Stimulated activated CD8-positive, alpha-beta memory T cell treated with anti-CD3 and anti-CD28 coated beads, Interleukin-12 subunit alpha, Interleukin-12 subunit beta, amount 100 ng/mL, for 24 hours (primary cell): Measurements from ENCODE around the gene COX8A.
"Not testable (repeated sequence)": the region's sequence is repeated elsewhere in the genome, so short reads cannot be mapped to it uniquely, and the experiment has no call there.

Experiments
- DNase-seq: peaks from one replicate; pipeline ENCODE4 v3.0.0-alpha.2; 2020; ENCODE audit errors: extremely low read depth

COX8A gene, protein sequence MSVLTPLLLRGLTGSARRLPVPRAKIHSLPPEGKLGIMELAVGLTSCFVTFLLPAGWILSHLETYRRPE

DNA sequence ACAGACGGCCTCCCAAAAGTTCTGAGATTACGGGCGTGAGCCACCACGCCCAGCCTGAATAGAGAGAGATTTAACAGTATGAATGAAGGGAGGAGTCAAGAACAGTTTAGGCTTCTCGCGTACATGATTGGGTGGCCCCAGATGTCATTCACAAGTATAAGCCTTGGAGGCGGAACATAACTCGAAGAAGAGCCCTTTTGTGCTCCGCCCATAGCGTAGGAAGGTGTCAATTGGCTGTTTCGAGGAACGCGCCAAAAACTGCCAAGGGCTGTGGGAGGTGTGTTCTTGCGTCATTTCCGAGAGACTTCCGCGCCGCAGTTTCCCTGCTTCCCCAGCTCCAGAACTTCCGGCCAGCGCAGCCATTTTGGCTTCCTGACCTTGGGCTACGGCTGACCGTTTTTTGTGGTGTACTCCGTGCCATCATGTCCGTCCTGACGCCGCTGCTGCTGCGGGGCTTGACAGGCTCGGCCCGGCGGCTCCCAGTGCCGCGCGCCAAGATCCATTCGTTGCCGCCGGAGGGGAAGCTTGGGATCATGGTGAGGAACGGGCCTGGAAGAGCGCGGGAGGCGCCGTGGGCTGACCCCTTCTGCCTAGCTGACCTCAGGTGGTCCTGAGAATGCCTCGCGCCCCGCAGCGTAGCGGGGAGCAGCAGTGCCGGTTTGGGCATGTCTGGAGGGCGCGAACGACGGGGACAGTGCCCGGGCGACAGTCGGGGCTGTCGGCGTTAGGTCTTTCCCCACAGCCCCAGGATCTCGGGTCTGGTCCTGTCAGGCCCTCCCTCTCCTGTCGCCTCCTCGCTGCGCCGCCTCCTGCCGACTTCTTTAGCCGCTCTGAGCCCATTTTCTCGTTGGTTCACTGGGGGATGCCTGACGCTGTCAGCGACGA, at the start of gene COX8A:
Gene COX8A (plus strand): TSS at position 362 of the 885 bp plus-strand sequence. CDS start 61 bp downstream, at position 423.
- peak; percentile 87 for DNase-seq

DNA sequence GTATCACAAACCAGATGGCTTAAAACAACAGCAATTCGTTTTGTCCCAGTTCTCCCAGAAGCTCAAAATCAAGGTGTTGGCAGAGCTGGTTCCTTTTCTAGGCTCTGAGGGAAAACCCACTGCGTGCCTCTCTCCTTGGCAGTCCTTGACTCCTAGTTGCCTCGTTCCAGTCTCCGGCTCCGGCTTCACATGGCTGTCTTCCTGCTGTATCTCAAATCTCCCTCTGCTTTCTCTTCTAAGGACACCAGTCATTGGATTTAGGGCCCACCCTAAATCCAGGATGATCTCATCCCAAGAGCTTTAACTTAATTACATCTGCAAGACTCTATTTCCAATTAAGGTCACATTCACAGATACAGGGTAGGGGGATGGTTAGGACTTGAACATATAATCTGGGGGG, 44.8 kb upstream of the COX8A start:
- DNase-seq = no peak

DNA sequence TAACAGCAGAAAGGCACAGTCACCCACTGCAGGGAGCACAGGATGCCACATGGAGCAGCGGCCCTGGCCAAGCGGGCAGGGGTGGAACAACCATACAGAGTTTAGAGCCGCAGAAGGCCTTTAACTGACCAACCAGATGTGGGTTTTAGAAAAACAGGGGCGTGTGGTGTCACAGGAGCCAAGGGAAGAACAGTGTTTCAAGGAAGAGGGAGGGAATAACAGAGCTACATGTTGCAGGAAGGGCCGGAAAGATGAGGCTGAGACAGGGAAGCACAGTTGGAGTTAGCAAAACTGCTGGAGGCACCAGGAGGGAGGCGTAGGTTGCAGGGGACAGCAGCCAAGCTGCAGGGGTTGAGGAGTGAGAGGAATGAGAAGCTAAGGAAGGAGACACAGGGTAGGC, 43.4 kb upstream of the COX8A start:
- DNase-seq = no peak

DNA sequence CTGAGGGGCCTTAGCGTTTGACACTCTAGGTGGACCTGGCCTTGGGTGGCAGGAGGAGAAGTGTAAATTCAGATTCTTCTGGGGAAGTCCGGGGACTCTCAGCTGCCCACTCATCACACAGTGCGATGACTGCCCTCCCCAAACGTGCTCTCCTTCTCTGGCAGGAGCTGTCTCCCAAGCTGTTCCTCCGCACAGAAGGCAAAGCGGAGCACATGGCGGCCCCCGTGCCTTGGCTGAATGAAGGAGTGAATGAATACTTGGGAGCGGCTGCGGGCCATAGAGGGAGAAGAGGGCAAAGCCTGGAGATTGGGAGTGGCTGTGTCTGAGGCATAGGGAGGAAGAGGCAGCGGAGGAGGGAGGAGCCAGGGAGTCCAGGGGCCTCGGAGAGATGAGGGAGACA, 42.5 kb upstream of the COX8A start:
- no peak for DNase-seq

DNA sequence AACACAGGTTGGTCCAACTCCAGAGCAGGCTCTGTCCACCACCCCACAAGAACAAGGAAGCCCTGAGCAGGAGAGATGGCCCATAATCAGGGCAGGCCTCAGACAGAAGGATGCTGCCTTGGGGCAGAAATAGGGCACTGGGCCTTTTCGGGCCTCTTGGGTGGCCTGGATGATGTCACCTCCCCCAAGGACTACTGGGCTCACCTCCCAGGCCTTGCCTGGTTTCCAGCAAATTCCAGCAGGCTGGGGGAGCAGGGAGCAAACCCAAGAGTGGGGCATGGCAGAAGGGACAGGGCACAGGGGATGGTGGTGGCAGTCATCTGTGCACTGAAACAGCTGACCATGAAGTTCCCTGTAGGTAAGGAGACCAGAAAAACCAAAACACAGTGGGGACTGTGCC, 41.0 kb upstream of the COX8A start:
- DNase-seq = no peak

DNA sequence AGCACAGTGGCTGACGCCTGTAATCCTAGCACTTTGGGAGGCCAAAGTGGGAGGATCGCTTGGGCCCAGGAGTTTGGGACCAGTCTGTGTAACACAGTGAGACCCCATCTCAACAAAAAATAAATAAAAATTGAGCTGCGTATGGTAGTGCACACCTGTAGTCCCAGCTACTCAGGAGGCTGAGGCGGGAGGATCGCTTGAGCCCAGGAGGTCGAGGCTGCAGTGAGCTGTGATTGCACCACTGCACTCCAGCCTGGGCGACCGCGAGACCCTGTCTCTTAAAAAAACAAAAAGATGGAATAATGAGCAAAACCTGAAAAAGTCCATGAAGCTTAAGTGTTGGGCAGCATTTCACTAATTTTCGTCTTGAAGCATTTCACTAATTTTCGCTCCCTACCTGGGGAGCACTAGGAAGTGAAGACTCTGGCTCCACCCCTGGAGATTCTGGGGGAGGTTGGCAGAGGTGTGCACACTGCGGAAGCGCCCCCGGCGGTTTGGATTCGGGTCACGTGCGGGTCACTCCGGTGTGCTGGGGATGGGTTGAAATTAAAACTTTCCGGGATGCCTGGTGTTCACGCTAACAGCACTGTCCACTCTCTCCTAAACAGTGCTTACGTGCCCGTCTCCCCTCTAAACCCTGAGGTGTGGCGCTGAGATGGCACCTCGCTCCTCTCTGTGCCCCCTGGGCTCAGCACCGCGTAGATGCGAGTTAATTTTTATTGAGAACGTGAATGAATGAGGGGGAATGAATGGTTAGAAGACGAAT, 36.5 kb upstream of the COX8A start:
- no peak for DNase-seq

DNA sequence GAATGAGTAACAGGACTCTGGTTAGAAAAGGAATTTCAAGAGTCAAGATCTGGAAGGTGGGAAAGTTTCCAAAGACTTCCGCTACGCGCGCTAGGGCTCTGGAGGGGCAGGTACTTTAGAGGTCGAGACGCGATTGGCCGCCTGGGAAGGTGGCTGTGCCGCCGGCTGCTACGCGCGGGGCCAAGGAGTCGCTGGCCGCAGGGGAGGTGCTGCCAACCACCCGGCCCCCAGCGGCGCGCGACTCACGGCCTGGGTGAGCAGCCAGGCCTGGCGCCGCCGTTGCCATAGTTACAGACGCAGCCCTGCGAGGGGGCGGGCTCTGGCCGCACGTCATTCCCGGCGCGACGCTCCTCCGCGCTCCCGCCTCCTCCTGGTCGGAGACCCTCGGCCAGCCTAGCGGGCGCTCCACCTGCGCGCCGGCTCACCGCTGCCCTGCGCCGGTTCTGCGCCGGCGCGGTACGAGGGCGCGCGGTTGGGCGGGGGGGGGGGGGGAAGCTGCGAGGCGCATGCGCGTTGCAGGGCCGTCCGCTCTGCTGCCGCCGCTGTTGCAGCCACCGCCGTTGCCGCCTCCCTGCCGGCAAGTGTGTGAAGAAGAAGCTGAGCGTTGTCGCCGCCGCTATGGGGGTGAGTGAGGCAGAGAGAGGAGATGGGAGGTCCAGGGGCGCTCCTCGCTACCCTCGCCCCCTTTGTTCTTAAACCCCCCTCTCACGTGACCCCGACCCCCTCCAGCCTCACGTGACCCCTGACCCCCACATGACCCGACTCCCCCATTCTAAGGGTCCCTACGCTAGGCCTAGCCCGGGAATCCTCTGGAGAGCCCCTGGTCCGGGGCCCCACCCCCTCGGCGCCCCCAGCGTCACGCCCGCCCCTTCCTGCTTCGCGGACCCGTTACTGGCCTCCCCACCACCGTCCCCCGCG, 35.7 kb upstream of the COX8A start, which contains the start of gene NAA40:
Gene NAA40 (plus strand): TSS at position 524 of the 918 bp plus-strand sequence. CDS start 95 bp downstream, at position 619.
- peak; percentile 91 for DNase-seq

DNA sequence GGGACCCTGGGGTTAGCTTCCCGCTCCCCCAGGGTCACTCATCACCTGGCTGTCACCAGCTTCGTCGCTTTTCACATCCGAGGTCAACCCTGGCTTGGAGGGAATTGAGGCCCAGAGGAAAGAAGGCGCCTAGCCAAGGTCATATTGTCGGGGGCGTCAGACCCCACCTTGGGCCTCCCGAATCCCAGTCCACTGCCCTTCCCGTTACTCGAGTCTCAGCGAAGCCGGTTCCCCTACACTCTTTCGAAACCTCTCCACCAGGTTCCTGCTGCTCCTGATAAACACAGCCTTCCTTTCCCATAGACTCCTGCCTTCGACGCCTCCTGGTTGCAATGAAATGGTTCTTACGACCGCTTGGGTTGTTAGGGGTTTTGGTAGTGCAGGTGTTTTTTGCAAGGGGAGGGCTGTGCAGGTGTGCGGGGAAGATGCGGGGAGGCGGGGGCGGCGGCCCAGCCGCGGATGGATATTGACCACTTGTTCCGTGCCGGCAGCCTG, 35.0 kb upstream of the COX8A start:
- DNase-seq = no peak

DNA sequence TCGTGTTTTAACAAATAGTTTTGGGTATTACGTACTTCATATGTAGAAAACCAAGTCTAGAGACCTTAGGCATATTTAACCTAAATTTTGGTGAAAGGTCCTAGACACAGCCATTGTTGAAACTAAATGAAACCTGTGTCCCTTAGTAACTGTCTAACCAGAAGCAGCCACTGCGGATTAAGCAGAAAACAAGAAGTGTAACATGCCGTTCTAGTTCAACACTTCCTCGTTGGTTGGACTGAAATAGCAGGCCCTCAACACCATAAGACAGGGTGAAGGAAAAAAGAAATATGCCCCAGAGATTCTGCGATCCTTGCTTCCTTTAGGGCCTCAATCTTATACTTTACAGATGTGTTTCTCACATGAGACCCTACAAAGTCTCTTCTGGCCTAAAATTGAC, 33.6 kb upstream of the COX8A start:
- no peak for DNase-seq

DNA sequence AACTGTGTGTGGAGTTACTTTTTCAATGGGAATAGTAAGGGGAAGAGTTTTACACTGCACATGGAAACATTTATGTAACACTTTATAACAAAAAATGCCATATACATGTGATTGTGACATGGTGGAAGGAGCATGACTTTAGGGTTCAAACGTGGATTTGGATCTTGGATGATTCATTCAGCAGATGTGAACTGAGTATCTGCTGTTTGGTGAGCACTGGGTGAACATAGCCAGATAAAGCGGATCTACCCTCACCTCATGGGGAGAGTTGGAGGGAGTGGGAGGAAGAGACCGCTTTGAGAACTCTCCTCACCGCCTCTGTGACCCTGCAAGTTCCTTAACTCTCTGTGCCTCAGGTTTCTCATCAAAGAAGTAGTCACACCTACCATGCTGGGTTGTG, 32.5 kb upstream of the COX8A start:
- no peak for DNase-seq

DNA sequence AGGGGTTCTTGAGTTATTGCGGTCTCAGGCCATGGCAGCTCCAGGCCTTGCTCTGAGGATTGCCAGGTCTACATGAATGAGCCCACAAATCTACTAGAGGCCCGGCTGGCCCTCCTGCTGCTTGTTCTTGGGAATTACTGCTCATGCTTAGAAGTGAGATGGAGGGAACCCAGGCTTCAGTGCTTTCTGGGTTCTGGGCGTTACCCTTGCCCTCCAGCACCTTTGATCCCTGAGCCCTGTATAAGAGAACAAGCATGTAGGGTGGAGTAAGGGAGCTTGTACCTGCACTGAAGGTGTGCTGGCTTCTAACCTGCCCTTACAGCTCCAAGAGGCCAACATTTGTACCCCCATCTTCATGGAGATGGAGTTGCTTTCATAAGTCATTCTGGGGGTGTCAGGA, 31.6 kb upstream of the COX8A start:
- DNase-seq = no peak

DNA sequence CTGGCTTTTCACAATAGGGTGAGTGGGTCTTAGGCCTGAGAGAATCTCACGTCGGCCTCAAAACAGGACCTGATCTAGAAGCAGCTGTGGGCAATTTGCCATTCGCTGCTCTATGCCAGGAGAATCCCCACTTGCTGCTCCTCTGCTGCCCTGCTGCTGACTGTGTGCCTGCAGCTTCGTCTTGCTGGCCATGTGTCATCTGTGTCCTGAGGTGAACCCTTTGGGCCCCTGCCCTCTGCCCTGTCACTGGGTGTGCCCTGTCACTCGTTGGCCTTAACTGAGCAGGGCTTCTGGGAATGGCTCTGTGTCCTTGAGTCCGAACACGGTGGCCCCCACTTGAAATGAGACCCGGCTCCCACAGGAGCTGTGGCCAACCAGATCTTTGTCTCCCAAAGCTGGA, 29.4 kb upstream of the COX8A start:
- no peak for DNase-seq

DNA sequence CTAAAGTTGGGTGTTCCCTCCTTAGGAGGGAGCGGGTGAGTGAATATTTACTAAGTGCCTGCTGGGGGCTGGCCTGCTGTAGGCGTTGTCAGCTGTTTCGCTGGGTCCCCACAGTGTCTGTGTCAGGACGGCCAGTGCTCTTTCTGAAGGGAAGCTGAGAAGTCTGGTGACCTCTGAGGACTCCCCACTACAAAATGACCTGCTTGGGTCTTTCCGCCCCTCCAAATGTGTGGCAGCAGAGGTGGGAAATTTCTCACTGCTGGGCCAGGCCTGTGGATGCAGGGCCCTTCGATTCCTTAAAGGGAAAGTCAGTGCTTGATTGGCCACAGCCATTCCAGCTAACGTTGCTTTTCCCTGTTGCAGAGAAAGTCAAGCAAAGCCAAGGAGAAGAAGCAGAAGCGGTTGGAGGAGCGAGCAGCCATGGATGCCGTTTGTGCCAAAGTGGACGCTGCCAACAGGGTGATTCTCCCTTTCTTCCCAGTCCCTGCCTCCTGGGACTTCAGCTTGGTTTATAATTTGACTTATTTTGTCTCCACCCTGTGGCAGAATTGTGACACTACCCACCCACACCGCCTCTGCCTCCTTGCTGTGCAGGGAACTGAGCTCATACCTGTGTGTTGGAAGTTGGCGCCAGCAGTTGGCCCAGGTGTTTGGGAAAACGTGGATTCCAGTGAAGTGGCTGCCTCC, 28.8 kb upstream of the COX8A start:
- DNase-seq = no peak

DNA sequence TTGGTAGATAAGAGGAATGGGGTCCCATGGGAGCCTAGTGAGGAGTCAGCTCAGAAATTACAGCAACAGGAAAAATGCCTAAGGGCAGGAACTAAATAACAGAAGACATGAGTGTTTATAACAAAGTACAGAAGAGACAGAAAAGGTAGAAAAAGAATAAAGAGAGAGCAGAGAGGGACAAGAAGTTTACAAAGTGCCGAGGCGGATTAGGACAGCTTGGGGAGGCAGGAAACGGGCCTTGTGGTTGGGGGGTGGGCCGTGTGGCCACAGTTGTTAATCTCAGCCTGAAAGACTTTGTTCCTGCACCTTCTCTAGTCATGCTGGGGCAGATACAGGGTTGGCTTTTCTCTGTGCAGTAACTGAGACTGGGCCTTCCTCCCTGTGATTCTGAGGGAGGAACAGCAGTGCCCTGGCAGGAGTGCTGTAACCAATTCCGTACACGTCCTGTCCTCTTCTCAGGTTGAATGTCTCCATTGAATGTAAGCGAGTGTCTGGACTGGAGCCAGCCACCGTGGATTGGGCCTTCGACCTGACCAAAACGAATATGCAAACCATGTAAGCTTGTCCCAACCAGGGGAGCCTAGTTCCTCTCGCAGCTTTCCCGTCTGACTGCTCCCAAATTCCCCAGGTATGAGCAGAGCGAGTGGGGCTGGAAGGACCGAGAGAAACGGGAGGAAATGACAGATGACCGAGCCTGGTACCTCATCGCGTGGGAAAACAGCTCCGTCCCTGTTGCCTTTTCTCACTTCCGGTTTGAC, 22.5 kb upstream of the COX8A start:
- no peak for DNase-seq

DNA sequence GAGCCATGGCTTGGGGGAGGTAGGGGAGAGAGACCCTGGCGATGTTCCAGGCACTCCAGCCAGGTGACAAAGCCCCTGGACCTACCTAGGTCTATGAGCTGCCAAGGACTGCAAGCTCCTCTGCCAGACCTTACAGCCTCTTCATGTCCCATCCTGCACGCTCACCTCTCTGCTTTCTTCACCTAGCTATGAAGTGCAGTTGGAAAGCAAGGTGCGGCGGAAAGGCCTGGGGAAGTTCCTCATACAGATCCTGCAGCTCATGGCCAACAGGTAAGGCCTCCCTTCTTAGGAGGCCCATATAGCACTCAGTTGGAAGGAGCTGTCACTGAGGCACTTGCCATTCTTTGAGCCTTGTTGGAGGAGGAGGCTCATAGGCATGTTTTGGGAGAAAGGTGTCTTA, 21.9 kb upstream of the COX8A start:
- DNase-seq = no peak

DNA sequence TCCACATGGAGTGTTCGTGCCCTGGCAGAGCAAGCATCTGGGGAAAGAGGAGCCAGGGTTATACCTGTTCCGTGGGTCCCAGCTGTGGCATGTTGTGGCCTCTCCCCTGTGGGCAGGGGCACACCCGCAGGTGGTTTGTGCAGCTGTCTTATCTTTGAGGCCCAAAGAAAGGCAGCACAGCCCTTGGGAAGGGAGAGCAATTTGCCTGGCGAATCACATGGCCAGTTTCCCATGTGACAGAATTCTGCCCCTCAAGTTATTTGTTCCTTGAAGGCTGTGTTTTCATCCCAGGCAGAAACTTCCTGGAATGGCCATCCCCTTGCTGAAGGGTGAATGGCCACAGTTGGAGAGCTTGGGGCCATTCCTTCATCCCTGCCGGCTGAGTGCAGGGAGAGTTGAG, 16.4 kb upstream of the COX8A start:
- no peak for DNase-seq

DNA sequence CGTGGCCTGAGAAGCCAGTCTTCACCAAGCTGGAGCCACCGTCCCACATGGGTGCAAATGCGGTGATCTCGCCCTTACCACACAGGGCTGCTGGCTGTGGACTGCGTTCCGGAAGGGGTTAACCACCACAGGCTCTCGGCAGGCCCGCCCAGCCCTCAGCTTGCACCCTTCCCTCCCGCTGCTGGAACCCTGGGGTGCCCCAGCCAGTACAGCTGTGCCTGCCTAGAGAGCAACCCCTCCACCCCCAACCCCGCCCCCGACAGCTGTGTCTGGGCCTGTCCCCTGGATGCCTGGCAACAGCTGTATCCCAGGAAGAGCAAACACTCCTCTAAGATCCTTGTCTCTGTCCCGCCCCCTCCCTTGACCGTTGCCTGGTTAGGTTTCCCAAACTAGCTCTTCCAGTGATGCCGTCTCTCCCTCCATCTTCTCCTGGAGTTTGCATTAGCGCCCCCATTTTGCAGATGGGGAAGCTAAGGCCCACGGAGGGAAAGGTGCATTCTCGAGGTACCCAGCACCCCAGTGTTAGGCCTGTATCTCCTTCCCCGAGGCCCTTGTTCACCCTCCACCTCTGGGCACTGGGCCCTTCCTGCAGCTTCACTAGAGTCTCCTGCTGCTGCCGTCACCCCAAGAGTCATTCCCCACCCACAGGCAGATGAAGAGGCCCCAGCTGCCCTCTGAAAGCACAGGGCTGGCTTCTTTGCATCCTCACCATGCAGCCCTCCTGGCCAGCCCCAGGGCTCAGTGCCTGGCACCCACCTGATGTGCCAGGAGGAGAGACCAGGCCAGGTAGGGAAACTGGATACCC, 12.6 kb upstream of the COX8A start:
- no peak for DNase-seq

DNA sequence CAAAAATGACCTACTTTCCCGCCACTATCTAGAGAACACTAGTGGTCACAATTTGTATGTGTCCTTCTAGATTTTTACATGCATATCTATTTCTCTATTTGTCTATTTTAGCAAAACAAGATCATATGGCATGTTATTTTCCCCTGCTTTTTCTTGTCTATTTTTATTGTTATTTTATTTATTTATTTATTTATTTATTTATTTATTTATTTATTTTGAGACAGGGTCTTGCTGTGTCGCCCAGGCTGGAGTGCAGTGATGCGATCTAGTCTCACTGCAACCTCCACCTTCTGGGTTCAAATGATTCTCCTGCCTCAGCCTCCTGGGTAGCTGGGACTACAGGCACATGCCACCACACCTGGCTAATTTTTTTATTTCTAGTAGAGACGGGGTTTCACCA, 10.5 kb upstream of the COX8A start:
- not testable (repeated sequence) for DNase-seq

DNA sequence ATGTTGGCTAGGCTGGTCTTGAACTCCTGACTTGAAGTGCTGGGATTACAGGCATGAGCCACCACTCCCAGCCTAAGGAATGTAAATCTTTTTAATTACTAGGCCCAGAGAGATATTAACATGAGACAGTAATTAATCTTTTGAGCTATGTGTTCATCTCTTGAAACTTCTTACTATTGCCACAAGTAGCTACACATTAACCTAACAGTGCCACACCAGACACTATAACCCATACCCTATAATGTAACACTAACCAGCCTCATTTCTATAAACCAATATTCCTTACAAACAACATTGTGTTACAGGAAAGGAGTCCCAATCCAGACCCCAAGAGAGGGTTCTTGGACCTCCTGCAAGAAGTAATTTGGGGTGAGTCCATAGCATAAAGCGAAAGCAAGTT, 8.0 kb upstream of the COX8A start:
- no peak for DNase-seq
